C4-2B (cell line): ENCODE results near the gene FKBP1B.
"Not testable (repeated sequence)": the region's sequence is repeated elsewhere in the genome, so short reads cannot be mapped to it uniquely, and the experiment has no call there.

Source experiments
- CTCF ChIP-seq: fragments of 450-650 bp; conservative IDR thresholded peaks from 2 replicates; pipeline ENCODE4 v1.5.1; 2017; ENCODE audit warnings: mild to moderate bottlenecking
- ZFX ChIP-seq: fragments of 450-650 bp; IDR thresholded peaks from 2 replicates; pipeline ENCODE4 v1.6.1; 2017

- TF ChIP-seq CTCF, ZFX: not testable (repeated sequence)
These were observed 43.7 kb downstream of the FKBP1B start for GRCh38 chr2:24093270-24093669.
